ENCODE measurements around the gene TIA1.

DNA sequence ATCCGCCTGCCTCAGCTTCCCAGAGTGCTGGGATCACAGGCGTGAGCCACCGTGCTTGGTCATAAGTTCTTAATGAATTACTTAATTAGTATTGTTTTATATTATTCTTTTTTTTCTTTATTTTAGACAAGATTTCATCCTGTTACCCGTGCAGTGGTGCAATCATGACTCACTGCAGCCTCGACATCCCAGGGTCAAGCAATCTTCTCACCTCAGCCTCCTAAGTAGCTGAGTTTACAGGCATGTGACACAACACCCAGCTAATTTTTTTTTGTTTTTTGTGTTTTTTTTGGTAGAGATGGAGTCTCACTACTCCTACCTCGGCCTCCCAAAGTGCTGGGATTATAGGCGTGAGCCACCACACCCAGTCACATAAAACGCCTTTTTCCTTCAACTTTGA lies 74.9 kb downstream of the TIA1 start:
- TF ChIP-seq POLR2A (IDR thresholded peaks at IDR 0.05) (no peak), CTCF (IDR thresholded peaks at IDR 0.05) (no peak), EP300 (IDR thresholded peaks at IDR 0.05) (no peak)
